OCI-LY3 (cell line): ENCODE measurements around the gene SH3BP2.

ENCODE experiments used
- CTCF ChIP-seq: fragments of 200-600, 300-600 bp; sonication (generic); IDR thresholded peaks from 2 replicates; pipeline ENCODE4 v1.5.1; 2014; ENCODE audit warnings: antibody characterized with exemption, low read length, low read depth
- EZH2phosphoT487 ChIP-seq: fragments of 200-600 bp; shearing (Covaris generic); IDR thresholded peaks from 2 replicates; pipeline ENCODE4 v1.6.1; 2018; ENCODE audit warnings: antibody characterized with exemption, mixed run types, low read depth

DNA sequence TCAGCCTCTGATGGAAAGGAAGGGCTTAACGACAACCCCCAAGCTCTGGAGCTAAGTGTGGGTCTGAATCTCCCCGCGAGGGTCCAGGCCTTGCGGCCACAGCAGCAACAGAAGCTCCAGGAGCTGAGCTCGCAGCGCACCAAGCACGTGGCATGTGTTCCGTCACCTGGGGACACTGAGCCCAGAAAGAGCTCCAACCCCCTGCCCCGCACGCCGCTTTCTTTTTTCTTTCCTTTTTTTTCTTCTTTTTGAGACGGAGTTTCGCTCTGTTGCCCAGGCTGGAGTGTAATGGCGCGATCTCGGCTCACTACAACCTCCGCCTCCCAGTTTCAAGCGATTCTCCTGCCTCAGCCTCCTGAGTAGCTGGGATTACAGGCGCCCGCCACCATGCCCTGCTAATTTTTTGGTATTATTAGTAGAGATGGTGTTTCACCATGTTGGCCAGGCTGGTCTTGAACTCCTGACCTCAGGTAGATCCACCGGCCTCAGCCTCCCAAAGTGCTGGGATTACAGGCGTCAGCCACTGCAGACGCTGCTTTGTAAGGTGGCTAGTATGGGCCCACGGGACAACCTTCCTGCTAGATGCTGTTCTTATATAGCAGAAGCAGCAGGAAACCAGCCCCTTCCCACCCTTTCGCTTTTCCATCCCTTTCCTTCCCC, 36.1 kb upstream of the SH3BP2 start:
- TF ChIP-seq CTCF (no peak), EZH2phosphoT487 (no peak)
